ENCODE data around the gene NNT.

DNA sequence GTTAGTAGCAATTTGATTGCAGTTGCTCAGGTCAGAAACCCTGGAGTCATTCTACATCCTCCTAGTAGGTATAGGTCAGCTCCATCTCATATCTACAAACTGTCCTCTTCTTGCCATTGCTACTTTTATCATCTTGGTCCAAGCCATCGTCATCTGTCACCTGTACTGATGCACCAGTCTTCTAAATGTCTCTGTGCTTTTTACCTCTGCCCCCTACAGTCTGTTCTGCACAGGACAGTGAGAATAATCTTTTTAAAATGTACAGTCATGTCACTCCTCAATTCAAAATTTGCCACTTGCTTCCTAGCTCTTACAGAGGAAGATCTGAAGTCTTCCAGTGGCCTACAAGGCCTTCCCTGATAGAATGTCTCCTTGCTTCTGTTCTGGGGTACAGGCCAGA lies 6.8 kb downstream of the NNT start:
- no peak for TF ChIP-seq POLR2A (IDR thresholded peaks at IDR 0.05; ENCODE audit: extremely low read depth, insufficient read length)
- no peak for TF ChIP-seq MYC (IDR thresholded peaks at IDR 0.05; ENCODE audit: low read depth, low read length)

Data from NB4 (cell line).